Stimulated activated CD8-positive, alpha-beta memory T cell treated with anti-CD3 and anti-CD28 coated beads, Interleukin-7, amount 100 ng/mL, for 48 hours (primary cell): ENCODE results near the gene DYNC1H1.
"Not testable (repeated sequence)": the region's sequence is repeated elsewhere in the genome, so short reads cannot be mapped to it uniquely, and the experiment has no call there.

Source experiments
- DNase-seq, 2 donors: peaks; one replicate each; pipeline ENCODE4 v3.0.0-alpha.2; 2020; ENCODE audit warnings: low read depth in 1 of 2; ENCODE audit errors: extremely low read depth in 1 of 2

Gene DYNC1H1

GRCh38 chr14:101963052-101963451 lies 1.3 kb upstream of the DYNC1H1 start:
- no peak for DNase-seq

- no peak for DNase-seq
Observed at GRCh38 chr14:101963656-101964296, 597 bp upstream of the DYNC1H1 start.

DNA sequence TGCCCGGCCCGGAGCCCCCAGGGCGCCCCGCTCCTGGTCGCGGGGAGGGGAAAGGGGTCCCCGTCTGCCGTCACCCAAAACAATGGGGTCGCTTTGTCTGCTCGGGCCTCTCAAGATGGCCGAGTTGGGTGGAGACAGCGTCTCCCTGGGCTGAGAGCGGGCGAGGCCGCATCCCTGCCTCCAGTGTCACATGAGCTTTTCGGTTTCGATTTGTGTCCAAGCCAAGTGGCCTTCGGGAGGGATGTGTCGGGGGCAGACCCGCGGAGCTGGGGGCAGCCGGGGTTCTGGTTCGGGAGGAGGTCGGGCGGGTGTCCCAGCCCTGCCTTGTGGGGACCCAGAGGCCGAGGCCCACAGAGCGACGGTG lies 790 bp downstream of the DYNC1H1 start:
- DNase-seq: peak; percentile 29 to 49

- no peak for DNase-seq
Observed at GRCh38 chr14:101965770-101966722, 1.7 kb downstream of the DYNC1H1 start.

- DNase-seq: no peak
Observed at GRCh38 chr14:101966742-101967141, 2.4 kb downstream of the DYNC1H1 start.

- DNase-seq: no peak
Observed at GRCh38 chr14:101968186-101968585, 3.8 kb downstream of the DYNC1H1 start.

GRCh38 chr14:101969481-101969880 lies 5.1 kb downstream of the DYNC1H1 start:
- no peak for DNase-seq

DNA sequence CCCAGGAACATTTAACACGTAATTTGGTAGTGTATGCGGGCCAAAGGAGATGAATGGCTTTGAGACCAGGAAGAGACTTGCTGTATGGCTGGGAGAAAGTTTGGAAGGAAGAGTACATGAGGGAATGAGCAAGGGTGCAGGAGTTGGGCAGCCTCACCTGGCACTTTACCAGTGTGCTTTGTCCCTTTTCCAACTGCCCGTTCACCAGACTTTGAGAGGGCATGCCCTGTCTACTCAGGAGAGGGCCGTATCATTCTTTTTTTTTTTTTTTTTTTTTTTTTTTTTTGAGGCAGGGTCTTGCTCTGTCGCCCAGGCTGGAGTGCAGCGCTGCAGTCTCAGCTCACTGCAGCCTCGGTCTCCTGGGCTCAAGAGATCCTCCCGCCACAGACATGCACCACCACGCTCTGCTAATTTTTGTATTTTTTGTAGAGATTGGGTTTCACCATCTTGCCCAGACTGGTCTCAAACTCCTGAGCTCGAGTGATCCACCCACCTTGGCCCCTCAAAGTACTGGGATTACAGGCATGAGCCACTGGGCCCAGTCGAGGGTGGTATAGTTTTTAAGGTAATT lies 6.5 kb downstream of the DYNC1H1 start:
- DNase-seq: no peak

- not testable (repeated sequence) for DNase-seq
Observed at GRCh38 chr14:101971458-101971857, 7.1 kb downstream of the DYNC1H1 start.

DNA sequence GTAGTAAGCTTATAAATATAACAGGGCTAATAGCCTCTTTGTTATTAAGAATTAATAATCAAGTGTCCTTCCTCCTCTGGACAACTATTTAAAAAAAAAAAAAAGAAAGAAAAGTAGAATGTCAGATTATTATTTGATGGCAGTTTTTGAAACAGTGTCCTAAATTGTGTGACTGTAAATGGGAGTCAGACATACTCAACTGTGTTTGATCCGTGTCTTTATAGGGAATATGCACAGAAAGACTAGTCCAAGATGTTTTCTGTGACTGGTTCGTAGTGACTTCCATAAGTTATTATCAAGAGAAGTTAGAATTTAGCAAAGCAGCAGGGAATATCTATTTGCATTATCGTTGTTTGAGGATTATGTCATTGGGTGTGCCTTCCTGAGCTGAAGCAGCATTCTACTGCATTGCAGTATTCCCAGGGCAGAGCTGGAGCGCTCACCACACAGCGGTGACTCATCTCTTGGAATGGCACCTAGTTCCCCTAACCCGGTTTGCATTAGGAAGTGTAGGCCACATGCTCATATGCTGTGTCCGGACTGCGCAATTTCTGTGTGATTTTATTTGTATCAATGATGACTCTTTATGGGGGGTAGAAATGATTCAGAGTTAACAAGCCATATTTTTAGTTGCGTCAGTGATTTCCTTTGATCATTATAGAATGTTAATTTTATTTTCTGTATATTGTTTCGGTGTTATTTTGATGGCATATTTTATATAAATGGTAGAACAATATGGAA lies 7.9 kb downstream of the DYNC1H1 start:
- DNase-seq: no peak

- DNase-seq: no peak
Observed at GRCh38 chr14:101973356-101973755, 9.0 kb downstream of the DYNC1H1 start.

DNA sequence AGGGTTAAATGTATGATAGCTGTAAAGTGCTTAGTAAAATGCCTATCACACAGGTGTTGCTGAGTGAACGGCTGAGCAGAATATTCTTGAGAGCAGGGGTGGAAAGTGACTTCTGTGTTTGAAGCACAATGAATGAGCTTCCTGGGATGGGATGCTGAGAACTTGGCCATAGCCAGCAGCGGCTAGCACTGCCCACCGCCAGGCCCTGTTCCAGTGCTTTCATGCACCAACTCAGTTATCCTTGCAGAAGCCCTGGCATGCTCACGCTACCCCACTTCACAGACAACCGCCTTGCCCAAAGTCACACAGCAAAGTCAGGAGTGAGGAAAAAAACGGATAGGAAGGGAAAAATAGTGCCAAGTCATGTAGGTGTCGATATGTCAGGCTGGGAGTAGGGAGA lies 10.9 kb downstream of the DYNC1H1 start:
- no peak for DNase-seq

DNA sequence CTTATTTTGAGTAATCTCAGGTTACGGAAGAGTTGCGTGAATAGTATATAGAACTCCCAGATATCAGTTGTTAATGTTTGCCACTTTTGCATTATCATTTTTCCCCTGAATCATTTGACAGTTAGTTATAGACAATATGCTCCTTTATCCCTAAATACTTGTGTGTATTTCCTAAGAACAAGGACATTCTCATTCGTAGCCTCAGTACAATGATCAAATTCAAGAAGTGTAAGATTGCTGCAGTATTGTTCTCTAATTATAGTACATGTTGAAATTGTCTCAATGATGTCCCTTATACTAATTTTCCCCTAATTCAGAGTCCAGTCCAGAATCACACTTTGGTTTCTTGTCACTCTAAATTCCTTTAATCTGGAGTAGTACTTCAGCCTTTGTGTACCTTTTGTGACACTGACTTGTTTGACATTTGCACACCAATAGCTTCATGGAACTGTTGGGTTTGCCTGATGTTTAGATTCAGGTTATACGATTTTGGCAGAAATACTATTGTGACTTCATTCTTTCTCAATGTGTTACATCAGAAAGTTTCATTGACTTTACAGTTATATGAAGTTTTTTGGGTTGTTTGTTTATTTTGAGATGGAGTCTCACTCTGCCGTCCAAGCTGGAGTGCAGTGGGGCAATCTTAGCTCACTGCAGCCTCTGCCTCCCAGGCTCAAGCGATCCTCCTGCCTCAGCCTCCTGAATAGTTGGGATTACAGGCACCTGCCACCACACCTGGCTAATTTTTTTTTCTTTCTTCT lies 13.1 kb downstream of the DYNC1H1 start:
- no peak for DNase-seq

DNA sequence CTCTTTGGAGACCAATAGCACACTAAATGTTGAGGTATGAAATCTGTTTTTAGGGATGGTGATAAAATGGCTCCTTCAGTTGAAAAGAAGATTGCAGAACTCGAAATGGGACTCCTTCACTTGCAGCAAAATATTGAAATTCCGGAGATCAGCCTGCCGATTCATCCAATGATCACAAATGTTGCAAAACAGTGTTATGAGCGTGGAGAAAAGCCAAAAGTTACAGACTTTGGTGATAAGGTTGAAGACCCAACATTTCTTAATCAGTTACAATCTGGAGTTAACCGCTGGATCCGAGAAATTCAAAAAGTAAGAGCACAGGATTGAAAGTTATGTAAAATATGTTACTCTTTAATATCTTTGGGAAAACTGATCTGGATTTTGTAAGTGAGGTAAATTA lies 15.3 kb downstream of the DYNC1H1 start:
- DNase-seq: no peak

DNA sequence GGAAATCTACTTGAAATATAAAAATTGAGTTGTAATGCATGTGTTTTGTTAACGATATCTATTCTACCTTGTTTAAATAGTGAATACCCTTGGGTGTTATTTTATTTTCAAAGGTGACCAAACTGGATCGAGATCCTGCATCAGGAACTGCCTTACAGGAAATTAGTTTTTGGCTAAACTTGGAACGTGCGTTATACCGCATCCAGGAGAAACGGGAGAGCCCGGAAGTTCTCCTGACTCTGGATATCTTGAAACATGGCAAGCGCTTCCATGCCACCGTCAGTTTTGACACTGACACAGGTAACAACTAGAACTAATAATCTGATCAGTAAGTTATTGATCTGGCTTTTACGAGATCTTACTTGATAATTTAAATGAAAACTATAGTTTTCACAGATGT lies 15.9 kb downstream of the DYNC1H1 start:
- DNase-seq: no peak

GRCh38 chr14:101980700-101981099 lies 16.3 kb downstream of the DYNC1H1 start:
- no peak for DNase-seq

DNA sequence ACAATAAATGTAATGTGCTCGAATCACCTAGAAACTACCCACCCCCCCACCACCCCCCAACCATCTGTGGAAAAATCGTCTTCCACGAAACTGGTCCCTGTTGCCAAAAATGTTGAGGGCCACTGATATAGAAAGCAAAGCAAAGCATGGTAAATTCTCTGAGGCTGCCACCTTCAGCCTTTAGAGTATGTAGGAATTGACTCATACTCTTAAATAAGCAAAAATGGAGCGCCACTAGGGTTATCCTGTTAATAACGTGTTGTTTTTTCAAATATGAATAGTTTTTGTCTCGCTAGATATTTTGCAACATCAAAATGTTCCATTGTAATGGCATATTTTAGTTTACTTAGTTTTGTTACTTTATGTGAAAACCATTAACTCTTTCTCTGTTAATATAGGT lies 18.2 kb downstream of the DYNC1H1 start:
- no peak for DNase-seq

DNA sequence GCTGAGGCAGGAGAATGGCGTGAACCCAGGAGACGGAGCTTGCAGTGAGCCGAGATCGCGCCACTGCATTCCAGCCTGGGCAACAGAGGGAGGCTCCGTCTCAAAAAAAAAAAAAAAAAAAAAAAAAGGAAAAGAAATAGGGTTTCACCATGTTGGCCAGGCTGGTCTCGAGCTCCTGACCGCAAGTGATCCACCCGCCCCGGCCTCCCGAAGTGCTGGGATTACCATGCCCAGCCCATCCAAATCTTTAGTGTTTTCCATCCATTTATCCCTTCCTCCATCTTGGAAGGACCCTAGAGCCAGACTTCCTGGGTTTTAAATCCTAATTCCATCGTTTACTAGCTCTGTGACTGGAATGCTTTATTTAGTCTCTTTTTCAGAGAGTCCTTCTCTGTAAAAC lies 20.5 kb downstream of the DYNC1H1 start:
- DNase-seq: not testable (repeated sequence)

- no peak for DNase-seq
Observed at GRCh38 chr14:101985957-101986356, 21.6 kb downstream of the DYNC1H1 start.

GRCh38 chr14:101986953-101987352 lies 22.6 kb downstream of the DYNC1H1 start:
- DNase-seq: no peak
